ENCODE data around the gene ADGRB3. TPM values are rescaled to one million over a fixed set of nuclear protein-coding genes. Genes with fewer than 3 reads are reported as not detected.
"Not testable (repeated sequence)": the region's sequence is repeated elsewhere in the genome, so short reads cannot be mapped to it uniquely, and the experiment has no call there.

The ADGRB3 gene
- total and polyA plus RNA-seq, 7 donors: 0.60 to 11.5 (median 9.7) TPM; not detected in 1

- Histone ChIP-seq H3K9me3 (no peaks in the 10 kb centered on the region), H3K36me3 (no peaks in the 10 kb centered on the region), H3K27ac (no peak overlapping the region), H3K4me1 (no peaks in the 10 kb centered on the region), H3K27me3 (no peaks in the 10 kb centered on the region), H3K4me3 (no peak overlapping the region)
- intact Hi-C loops (cut with DNase I): no loop called here
- DNase-seq: no peak
- TF ChIP-seq POLR2AphosphoS5 (IDR thresholded peaks at IDR 0.05): no peak
- no peak for TF ChIP-seq EP300 (IDR thresholded peaks at IDR 0.05)
- no peak for TF ChIP-seq POLR2A (IDR thresholded peaks at IDR 0.05)
- TF ChIP-seq CTCF (IDR thresholded peaks at IDR 0.05): no peak
- 59 to 71% methylated on average over 7 of the region's 7 CpGs for WGBS, 2 donors
These were observed 649.2 kb downstream of the ADGRB3 start for GRCh38 chr6:69284176-69284730.

GRCh38 chr6:69285054-69285453 lies 650.0 kb downstream of the ADGRB3 start:
- intact Hi-C loops (cut with DNase I): no loop called here
- no peak overlapping the region for H3K27ac ChIP-seq
- H3K9me3 ChIP-seq: no peaks in the 10 kb centered on the region
- no peak for DNase-seq
- no peaks in the 10 kb centered on the region for H3K36me3 ChIP-seq
- no peaks in the 10 kb centered on the region for H3K27me3 ChIP-seq
- no peak overlapping the region for H3K4me3 ChIP-seq
- 50 to 79% methylated on average over 2 of the region's 2 CpGs for WGBS, 2 donors
- no peak for TF ChIP-seq CTCF (IDR thresholded peaks at IDR 0.05)
- TF ChIP-seq POLR2A (IDR thresholded peaks at IDR 0.05): no peak
- no peak for TF ChIP-seq EP300 (IDR thresholded peaks at IDR 0.05)
- no peak for TF ChIP-seq POLR2AphosphoS5 (IDR thresholded peaks at IDR 0.05)
- H3K4me1 ChIP-seq: no peaks in the 10 kb centered on the region

- intact Hi-C loops (cut with DNase I): no loop called here
- no peak for DNase-seq
- Histone ChIP-seq H3K27ac (no peak overlapping the region), H3K36me3 (no peaks in the 10 kb centered on the region), H3K4me3 (no peak overlapping the region), H3K9me3 (no peaks in the 10 kb centered on the region), H3K27me3 (no peaks in the 10 kb centered on the region), H3K4me1 (no peaks in the 10 kb centered on the region)
- WGBS, 2 donors: 77 to 79% methylated on average over 2 of the region's 2 CpGs
- TF ChIP-seq CTCF (IDR thresholded peaks at IDR 0.05): no peak
- TF ChIP-seq EP300 (IDR thresholded peaks at IDR 0.05): no peak
- TF ChIP-seq POLR2A (IDR thresholded peaks at IDR 0.05): no peak
- TF ChIP-seq POLR2AphosphoS5 (IDR thresholded peaks at IDR 0.05): no peak
These were observed 651.2 kb downstream of the ADGRB3 start for GRCh38 chr6:69286331-69286730.

GRCh38 chr6:69288198-69288597 lies 653.1 kb downstream of the ADGRB3 start:
- intact Hi-C loops (cut with DNase I); H3K27ac ChIP-seq; H3K9me3 ChIP-seq; H3K4me1 ChIP-seq; DNase-seq; H3K4me3 ChIP-seq; H3K27me3 ChIP-seq; H3K36me3 ChIP-seq: not testable (repeated sequence)
- 85 to 90% methylated on average over 5 of the region's 5 CpGs for WGBS, 2 donors

- no peak for DNase-seq
- Histone ChIP-seq H3K36me3 (no peaks in the 10 kb centered on the region), H3K9me3 (no peaks in the 10 kb centered on the region), H3K4me1 (no peaks in the 10 kb centered on the region), H3K27ac (no peak overlapping the region), H3K27me3 (no peaks in the 10 kb centered on the region), H3K4me3 (no peak overlapping the region)
- TF ChIP-seq CTCF (IDR thresholded peaks at IDR 0.05) (no peak), POLR2AphosphoS5 (IDR thresholded peaks at IDR 0.05) (no peak), EP300 (IDR thresholded peaks at IDR 0.05) (no peak), POLR2A (IDR thresholded peaks at IDR 0.05) (no peak)
- WGBS, 2 donors: 69 to 76% methylated on average over 8 of the region's 8 CpGs
- intact Hi-C loops (cut with DNase I): no loop called here
These were observed 654.8 kb downstream of the ADGRB3 start for GRCh38 chr6:69289689-69290495.

All from sigmoid colon (tissue), 7 donors.